Aorta (tissue), 5 donors: Measurements from ENCODE around the gene DNAH2. TPM values are rescaled to one million over a fixed set of nuclear protein-coding genes. Genes with fewer than 3 reads are reported as not detected.
A peak's percentile ranks its signal among the peaks of the same experiment; 100 is the strongest.

Experiments used
- ATAC-seq: fragments of 200-7000 bp; cut with Tn5 transposase; one replicate; pipeline ENCODE4 v1.9.1; 2022; ENCODE audit warnings: moderate library complexity; ENCODE audit not compliant: low FRiP score
- DNase-seq, 2 donors: peaks; one replicate each; pipeline ENCODE4 v3.0.0-alpha.2; 2020
- H3K27ac ChIP-seq, 2 donors: one replicate each; pipeline ENCODE4 v1.5.1; 2013; ENCODE audit warnings: low read length in 2 of 2, mild to moderate bottlenecking in 2 of 2, moderate library complexity in 2 of 2, control low read depth in 1 of 2, inconsistent platforms in 1 of 2, low read depth in 1 of 2
- H3K27me3 ChIP-seq, 2 donors: one replicate each; pipeline ENCODE4 v1.6.1; 2013; ENCODE audit warnings: control low read depth in 1 of 2, low read length in 1 of 2, mild to moderate bottlenecking in 1 of 2, moderate library complexity in 1 of 2; ENCODE audit not compliant: insufficient read depth in 2 of 2, control insufficient read depth in 1 of 2
- H3K36me3 ChIP-seq, 2 donors: one replicate each; pipeline ENCODE4 v1.6.1; 2013; ENCODE audit warnings: control low read depth in 1 of 2, low read length in 1 of 2, mild to moderate bottlenecking in 1 of 2; ENCODE audit not compliant: insufficient read depth in 2 of 2, control insufficient read depth in 1 of 2
- H3K4me1 ChIP-seq, 2 donors: one replicate each; pipeline ENCODE4 v1.6.1; 2013; ENCODE audit warnings: low read length in 2 of 2, control low read depth in 1 of 2, mild to moderate bottlenecking in 1 of 2, moderate library complexity in 1 of 2; ENCODE audit not compliant: insufficient read depth in 2 of 2, control insufficient read depth in 1 of 2
- H3K4me3 ChIP-seq, 2 donors: one replicate each; pipeline ENCODE4 v1.5.1; 2013; ENCODE audit warnings: low read length in 2 of 2, control low read depth in 1 of 2, mild to moderate bottlenecking in 1 of 2
- H3K9me3 ChIP-seq: one replicate; pipeline ENCODE4 v1.6.1; 2013; ENCODE audit warnings: mild to moderate bottlenecking, low read length; ENCODE audit not compliant: control insufficient read depth
- WGBS, 2 donors: extraction: QIAGEN DNeasy Blood & Tissue Kit; methylation state at CpG; one replicate each; pipeline ENCODE4 v1.1.7; 2013; 5-methylcytosine and 5-hydroxymethylcytosine counted together
- intact Hi-C, 2 donors: fragments of 100-400 bp; cut with DNase I; formaldehyde crosslinking; loops; one replicate each; pipeline versions ENCODE4 v1.14.2 to v1.15.0; 2022
- polyA plus RNA-seq, 2 donors: library from polyadenylated mRNA; stranded (reverse); fragments of 200-250 nt; gene quantifications; one replicate each; pipeline ENCODE4 v1.2.3, GENCODE V29; 2013
- total RNA-seq, 2 donors: library from RNA; stranded (reverse); fragmentation: NEBNext Ultra II Directional; extraction: Animal tissue kit (Norgen Biotek cat#: 25700); gene quantifications; one replicate each; pipeline ENCODE4 v1.2.1, GENCODE V29; 2021
- donor health status: healthy with polysubstance abuse.
- donor health status: Bipolar disorder and iron deficiency.
- donor health status: DM: no; HTN: no; CAD: no.
- donor health status: DM: no; HTN: no; CAD: no.
- donor health status: DM: yes; HTN: yes; CAD: no.

The DNAH2 gene
- total and polyA plus RNA-seq, 4 donors: 0.08 to 1.6 (median 0.16) TPM; not detected in 1

- Histone ChIP-seq H3K4me1 (no peaks in the 10 kb centered on the region), H3K4me3 (no peak overlapping the region), H3K27me3 (no peaks in the 10 kb centered on the region), H3K27ac (no peak overlapping the region), H3K36me3 (no peaks in the 10 kb centered on the region), H3K9me3 (no peaks in the 10 kb centered on the region)
- intact Hi-C loops: no loop called here
- WGBS, 2 donors: 87% methylated on average over 22 of the region's 22 CpGs
- DNase-seq: peak in 1 of 2 donors; percentile 71
- no peak for ATAC-seq
Observed at GRCh38 chr17:7707858-7708750, 9.4 kb upstream of the DNAH2 start.

DNA sequence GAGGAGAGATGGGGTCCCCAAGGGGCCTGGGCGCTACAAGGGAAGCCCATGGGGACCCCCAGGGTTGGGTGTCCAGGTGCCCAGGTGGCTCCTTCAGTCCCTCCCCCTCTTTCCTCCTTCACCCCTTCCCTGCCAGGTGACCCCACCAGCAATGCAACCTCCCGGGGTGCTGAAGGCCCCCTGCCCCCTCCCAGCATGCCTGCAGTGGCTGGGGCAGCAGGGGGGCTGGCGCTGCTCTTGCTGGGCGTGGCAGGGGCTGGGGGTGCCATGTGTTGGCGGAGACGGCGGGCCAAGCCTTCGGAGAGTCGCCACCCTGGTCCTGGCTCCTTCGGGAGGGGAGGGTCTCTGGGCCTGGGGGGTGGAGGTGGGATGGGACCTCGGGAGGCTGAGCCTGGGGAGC lies 8.5 kb upstream of the DNAH2 start:
- DNase-seq (peak in 1 of 2 donors; percentile 67), ATAC-seq (no peak)
- intact Hi-C loops: no loop called here
- Histone ChIP-seq H3K27ac (no peak overlapping the region), H3K4me1 (no peaks in the 10 kb centered on the region), H3K9me3 (no peaks in the 10 kb centered on the region), H3K27me3 (no peaks in the 10 kb centered on the region), H3K4me3 (no peak overlapping the region), H3K36me3 (no peaks in the 10 kb centered on the region)
- 82 to 92% methylated on average over 3 to 11 of the region's 11 CpGs for WGBS, 2 donors

DNA sequence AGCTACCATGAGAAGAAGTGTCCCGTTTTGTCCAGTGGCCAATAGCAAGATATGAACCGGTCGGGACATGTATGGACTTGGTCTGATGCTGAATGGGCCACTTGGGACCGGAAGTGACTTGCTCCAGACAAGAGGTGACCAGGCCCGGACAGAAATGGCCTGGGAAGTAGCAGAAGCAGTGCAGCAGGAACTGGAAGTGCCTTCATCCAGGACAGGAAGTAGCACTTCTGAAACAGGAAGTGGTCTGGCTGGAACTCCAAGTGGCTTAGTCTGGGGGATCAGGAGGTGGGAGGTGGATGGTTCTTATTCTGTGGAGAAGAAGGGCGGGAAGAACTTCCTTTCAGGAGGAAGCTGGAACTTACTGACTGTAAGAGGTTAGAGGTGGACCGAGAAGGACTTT lies 7.2 kb upstream of the DNAH2 start:
- no peak for ATAC-seq
- H3K27ac ChIP-seq: no peak overlapping the region
- no peaks in the 10 kb centered on the region for H3K9me3 ChIP-seq
- H3K4me1 ChIP-seq: no peaks in the 10 kb centered on the region
- intact Hi-C loops: no loop called here
- no peaks in the 10 kb centered on the region for H3K36me3 ChIP-seq
- no peak for DNase-seq
- H3K4me3 ChIP-seq: no peak overlapping the region
- 87 to 89% methylated on average over 7 of the region's 7 CpGs for WGBS, 2 donors
- no peaks in the 10 kb centered on the region for H3K27me3 ChIP-seq

- Histone ChIP-seq H3K27me3 (no peaks in the 10 kb centered on the region), H3K4me1 (no peaks in the 10 kb centered on the region), H3K9me3 (no peaks in the 10 kb centered on the region), H3K4me3 (no peak overlapping the region), H3K27ac (no peak overlapping the region), H3K36me3 (no peaks in the 10 kb centered on the region)
- DNase-seq: no peak
- intact Hi-C loops: no loop called here
- no peak for ATAC-seq
- 73 to 78% methylated on average over 7 of the region's 7 CpGs for WGBS, 2 donors
Observed at GRCh38 chr17:7711051-7711755, 6.3 kb upstream of the DNAH2 start.

- DNase-seq (no peak), ATAC-seq (no peak)
- Histone ChIP-seq H3K4me1 (peaks cover 0 to 5% of the 10 kb centered on the region in 2 donors), H3K27me3 (no peaks in the 10 kb centered on the region), H3K27ac (no peak overlapping the region), H3K4me3 (no peak overlapping the region), H3K9me3 (no peaks in the 10 kb centered on the region), H3K36me3 (no peaks in the 10 kb centered on the region)
- 5 to 6% methylated on average over 18 to 19 of the region's 19 CpGs for WGBS, 2 donors
- intact Hi-C loops: no loop called here
Observed at GRCh38 chr17:7712111-7712771, 5.3 kb upstream of the DNAH2 start.

DNA sequence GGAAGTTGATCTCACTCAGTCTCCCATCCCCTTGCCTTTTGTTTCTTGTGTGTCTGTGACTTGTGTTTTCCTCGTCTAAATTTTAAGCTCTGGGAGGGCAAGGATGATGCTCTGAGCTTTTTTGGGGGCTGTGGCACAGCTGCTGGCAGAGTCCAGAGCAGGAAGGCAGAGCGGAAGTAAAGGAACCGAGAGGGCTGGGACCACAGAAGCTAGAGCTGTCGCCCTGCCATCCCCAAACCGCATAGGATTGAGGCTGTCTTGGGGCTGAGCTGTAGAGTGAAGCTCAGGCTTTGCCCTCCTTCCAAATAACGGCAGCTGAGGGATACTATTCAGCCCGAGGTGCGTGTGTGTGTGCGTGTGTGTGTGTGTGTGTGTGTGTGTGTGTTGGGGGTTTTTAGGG lies 3.8 kb upstream of the DNAH2 start:
- DNase-seq: no peak
- 35 to 37% methylated on average over 7 to 9 of the region's 9 CpGs for WGBS, 2 donors
- ATAC-seq: no peak
- Histone ChIP-seq H3K9me3 (no peaks in the 10 kb centered on the region), H3K4me1 (peaks cover 0 to 5% of the 10 kb centered on the region in 2 donors), H3K27me3 (no peaks in the 10 kb centered on the region), H3K4me3 (no peak overlapping the region), H3K36me3 (no peaks in the 10 kb centered on the region), H3K27ac (no peak overlapping the region)
- intact Hi-C loops: no loop called here

DNA sequence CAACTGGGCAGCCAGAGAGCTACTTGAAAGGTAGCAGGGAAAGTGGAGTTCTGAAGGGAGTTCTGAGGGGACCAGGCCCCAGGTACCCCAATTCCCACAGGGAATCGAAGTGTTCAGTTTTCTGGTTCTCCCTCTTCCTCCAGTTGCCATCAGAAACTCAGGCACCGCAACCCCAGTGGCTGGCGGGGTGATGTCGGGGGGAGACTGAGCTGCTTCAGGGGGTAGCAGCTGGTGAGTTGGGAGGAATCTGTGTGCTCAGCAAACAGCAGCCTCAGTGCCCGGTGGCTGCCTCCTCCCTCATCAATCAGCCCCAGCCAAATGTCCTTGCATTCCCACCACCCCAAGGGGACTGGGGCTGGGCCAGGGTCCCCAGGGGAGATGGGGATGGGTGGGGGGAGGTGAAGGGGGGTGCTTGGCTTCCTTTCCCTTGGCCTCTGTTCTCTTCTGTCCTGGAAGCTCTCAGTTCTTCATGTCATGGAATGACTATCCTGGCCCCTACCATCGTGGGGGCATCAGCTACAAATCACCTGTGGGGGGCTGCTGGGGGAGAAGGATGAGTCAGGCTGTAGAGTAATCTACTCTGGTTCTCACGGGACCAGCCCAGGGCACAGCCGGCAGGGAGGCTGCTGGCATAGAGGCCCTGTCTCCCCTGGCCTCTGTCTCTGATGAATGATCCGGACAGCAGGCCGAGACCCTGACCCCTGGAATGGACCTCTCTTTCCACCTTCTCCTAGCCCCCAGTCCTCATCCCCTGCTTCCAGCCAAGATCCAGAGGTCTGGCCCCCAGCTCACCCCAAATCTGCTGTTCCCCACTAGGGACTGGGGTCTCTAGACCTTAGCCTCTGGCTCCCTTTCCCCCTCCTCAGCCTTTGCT lies 2.6 kb upstream of the DNAH2 start:
- no peaks in the 10 kb centered on the region for H3K36me3 ChIP-seq
- no peaks in the 10 kb centered on the region for H3K9me3 ChIP-seq
- H3K27ac ChIP-seq: no peak overlapping the region
- no peaks in the 10 kb centered on the region for H3K27me3 ChIP-seq
- H3K4me3 ChIP-seq: no peak overlapping the region
- peaks cover 0 to 5% of the 10 kb centered on the region in 2 donors for H3K4me1 ChIP-seq
- no peak for ATAC-seq
- intact Hi-C loops: no loop called here
- 61 to 65% methylated on average over 9 to 10 of the region's 10 CpGs for WGBS, 2 donors
- peak in 1 of 2 donors; percentile 36 for DNase-seq
